GM18498 (cell line): Measurements from ENCODE around the gene ARSB.

Experiments used
- ATAC-seq: cut with Tn5 transposase; IDR thresholded peaks from one replicate; pipeline ENCODE4 v1.9.1; 2021; ENCODE audit warnings: mild to moderate bottlenecking, moderate library complexity; ENCODE audit not compliant: unreplicated experiment

The ARSB gene

DNA sequence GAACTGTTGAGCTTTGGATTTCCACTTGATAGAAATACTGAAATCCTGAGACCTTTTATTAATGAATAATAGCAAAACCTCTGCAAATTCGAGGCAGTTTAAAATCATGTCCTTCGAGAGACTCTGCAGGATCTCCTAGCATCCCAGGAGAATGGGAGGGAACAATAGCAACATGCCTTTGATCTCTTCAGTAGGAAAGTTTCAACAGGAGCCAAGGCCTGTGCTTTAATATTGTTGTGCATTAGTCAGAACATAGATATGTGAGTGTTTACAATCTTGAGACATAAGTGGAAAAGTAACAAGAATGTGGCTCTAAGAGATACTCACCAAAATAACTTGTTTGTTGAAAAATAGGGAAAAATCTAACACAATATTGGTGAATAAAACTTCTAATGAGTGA is 253.2 kb downstream of the ARSB start:
- no peak for ATAC-seq

DNA sequence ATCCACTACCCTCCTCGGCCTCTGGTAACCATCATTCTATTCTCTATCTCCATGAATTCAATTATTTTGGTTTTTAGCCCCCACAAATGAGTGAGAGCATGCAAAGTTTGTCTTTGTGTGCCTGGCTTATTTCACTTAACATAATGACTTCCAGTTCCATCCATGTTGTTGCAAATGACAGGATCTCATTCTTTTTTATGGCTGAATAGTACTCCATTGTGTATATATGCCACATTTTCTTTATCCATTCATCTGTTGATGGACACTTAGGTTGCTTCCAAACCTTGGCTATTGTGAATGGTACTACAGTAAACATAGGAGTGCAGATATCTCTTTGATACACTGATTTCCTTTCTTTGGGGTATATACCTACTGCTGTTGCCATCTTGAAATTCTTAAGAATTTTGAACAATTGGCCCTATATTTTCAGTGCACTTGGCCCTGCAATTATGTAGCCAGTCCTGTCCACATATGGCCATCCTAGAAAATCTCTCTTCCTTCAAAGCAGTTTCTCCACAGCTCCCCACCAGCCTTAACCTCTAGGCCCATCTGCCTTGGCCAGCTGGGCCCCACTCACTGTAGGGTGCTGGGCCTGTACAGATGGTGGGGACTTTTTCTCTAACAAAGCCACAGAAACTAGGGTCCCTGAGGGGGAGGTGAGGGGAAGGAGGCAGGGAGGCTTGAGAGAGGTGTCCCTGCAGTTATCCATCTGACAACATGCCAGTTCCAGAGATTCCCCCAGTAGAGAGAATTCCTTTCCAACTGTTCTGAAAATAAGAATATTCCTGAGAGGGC is 254.6 kb downstream of the ARSB start:
- no peak for ATAC-seq

DNA sequence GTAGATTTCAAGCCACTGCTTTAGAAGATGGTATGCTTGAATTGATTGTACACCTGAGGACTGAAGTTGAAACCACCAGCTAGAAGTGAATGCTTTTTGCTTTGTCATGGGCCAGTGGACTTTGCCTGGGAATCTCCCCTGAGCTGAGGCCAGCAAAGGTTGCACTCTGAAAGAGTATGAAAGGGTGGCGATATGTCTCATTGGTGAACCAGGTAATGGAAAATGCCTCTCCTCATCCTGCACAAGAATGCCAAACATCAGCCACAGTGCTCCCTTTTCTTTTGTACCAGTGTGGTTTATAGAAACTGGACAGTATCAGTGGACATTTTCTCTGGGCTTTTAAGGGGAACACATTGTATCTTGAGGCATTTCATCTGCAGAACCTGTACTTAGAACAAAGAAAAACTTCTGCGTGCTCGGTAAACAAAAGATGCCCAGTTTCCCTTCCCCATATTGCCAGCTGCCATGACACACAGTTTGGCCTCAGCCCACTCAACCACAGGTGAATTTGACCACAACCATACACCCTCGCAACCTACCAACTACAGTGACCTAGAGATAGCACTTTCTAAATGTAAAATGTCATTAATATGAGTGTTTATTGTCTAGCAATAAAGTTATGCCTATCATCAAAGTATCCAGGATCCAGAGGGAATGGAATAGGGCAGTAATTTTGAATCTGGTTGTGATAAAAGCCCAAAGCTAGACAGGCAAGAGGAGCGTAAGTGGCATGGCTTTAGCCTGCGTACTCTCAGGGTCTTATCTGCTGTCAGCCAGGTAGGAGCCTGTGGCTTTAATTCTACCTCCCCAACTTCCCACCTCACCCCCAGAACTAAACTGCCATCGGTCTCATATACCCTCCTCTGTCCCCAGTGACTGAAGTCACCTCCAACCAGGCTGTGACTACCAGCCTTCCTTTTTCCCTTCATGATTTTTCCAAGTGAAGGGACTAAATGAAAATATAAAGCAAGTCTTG is 257.0 kb downstream of the ARSB start:
- ATAC-seq, result peak; percentile 90
